SW 1271 (cell line): Measurements from ENCODE around the gene MZT2A.
"Not testable (repeated sequence)": the region's sequence is repeated elsewhere in the genome, so short reads cannot be mapped to it uniquely, and the experiment has no call there.

Experiments
- DNase-seq, 2 experiments: peaks; one replicate each; lab custom pipeline; 2025; lab: John Stamatoyannopoulos, UW

MZT2A gene

GRCh38 chr2:131491469-131491836 lies 744 bp downstream of the MZT2A start:
- DNase-seq, result not testable (repeated sequence)

- not testable (repeated sequence) for DNase-seq
Observed at GRCh38 chr2:131490616-131491468, 1.4 kb downstream of the MZT2A start.

- DNase-seq, result no peak
Observed at GRCh38 chr2:131488306-131489205, 3.6 kb downstream of the MZT2A start.

- not testable (repeated sequence) for DNase-seq
Observed at GRCh38 chr2:131486201-131486902, 5.8 kb downstream of the MZT2A start.

- not testable (repeated sequence) for DNase-seq
Observed at GRCh38 chr2:131484906-131485460, 7.2 kb downstream of the MZT2A start.

GRCh38 chr2:131483981-131484820 lies 8.0 kb downstream of the MZT2A start:
- DNase-seq, result not testable (repeated sequence)

- DNase-seq, result not testable (repeated sequence)
Observed at GRCh38 chr2:131482506-131483155, 9.6 kb downstream of the MZT2A start.

- DNase-seq, result not testable (repeated sequence)
Observed at GRCh38 chr2:131480351-131480750, 11.8 kb downstream of the MZT2A start.

GRCh38 chr2:131478850-131479461 lies 13.2 kb downstream of the MZT2A start:
- DNase-seq, result not testable (repeated sequence)

GRCh38 chr2:131478074-131478849 lies 13.9 kb downstream of the MZT2A start:
- not testable (repeated sequence) for DNase-seq

GRCh38 chr2:131477227-131477626 lies 15.0 kb downstream of the MZT2A start:
- DNase-seq, result not testable (repeated sequence)

- not testable (repeated sequence) for DNase-seq
Observed at GRCh38 chr2:131476363-131476762, 15.8 kb downstream of the MZT2A start.

- DNase-seq, result no peak
Observed at GRCh38 chr2:131475831-131476230, 16.4 kb downstream of the MZT2A start, which contains the start of gene TUBA3D. Gene TUBA3D (plus strand): TSS chr2:131476119. CDS start chr2:131476200, 81 bp downstream.

GRCh38 chr2:131473266-131473665 lies 18.9 kb downstream of the MZT2A start:
- not testable (repeated sequence) for DNase-seq

GRCh38 chr2:131471624-131472023 lies 20.6 kb downstream of the MZT2A start:
- DNase-seq, result not testable (repeated sequence)

- DNase-seq, result not testable (repeated sequence)
Observed at GRCh38 chr2:131470944-131471343, 21.3 kb downstream of the MZT2A start.

- DNase-seq, result not testable (repeated sequence)
Observed at GRCh38 chr2:131467722-131468121, 24.5 kb downstream of the MZT2A start.

- not testable (repeated sequence) for DNase-seq
Observed at GRCh38 chr2:131454914-131455313, 37.3 kb downstream of the MZT2A start.
